Transverse colon (tissue), 4 donors: ENCODE data around the gene BEST2. TPM values are rescaled to one million over a fixed set of nuclear protein-coding genes. Genes with fewer than 3 reads are reported as not detected.

Source experiments
- DNase-seq: peaks from one replicate; pipeline ENCODE4 v3.0.0-alpha.2; 2019
- H3K27ac ChIP-seq, 4 donors: fragments of 200-600 bp; sonication (generic); 2 replicates each; pipeline ENCODE4 v1.5.1; 2016 to 2018; ENCODE audit warnings: inconsistent platforms in 4 of 4
- H3K27me3 ChIP-seq: fragments of 200-600 bp; sonication (generic); 2 replicates; pipeline ENCODE4 v1.5.1; 2017; ENCODE audit warnings: inconsistent platforms
- H3K36me3 ChIP-seq, 4 donors: fragments of 200-600 bp; sonication (generic); 2 replicates each; pipeline ENCODE4 v1.5.1; 2017 to 2019; ENCODE audit warnings: inconsistent platforms in 4 of 4
- H3K4me1 ChIP-seq, 4 donors: fragments of 200-600 bp; sonication (generic); 2 replicates each; pipeline ENCODE4 v1.5.1; 2017 to 2020; ENCODE audit warnings: inconsistent platforms in 4 of 4
- H3K4me3 ChIP-seq, 4 donors: fragments of 200-600 bp; sonication (generic); 1 replicate in 1 of 4; 2 replicates in 3 of 4; pipeline versions ENCODE4 v1.5.1 to v1.6.1; 2017 to 2019; ENCODE audit warnings: inconsistent platforms in 4 of 4
- H3K9me3 ChIP-seq, 2 donors: fragments of 200-600 bp; sonication (generic); 2 replicates each; pipeline ENCODE4 v1.5.1; 2017 to 2019; ENCODE audit warnings: inconsistent platforms in 2 of 2
- EP300 ChIP-seq: sonication (generic); formaldehyde crosslinking; IDR thresholded peaks from one replicate; pipeline ENCODE4 v1.6.1; 2017; ENCODE audit warnings: antibody characterized with exemption, low read depth
- POLR2A ChIP-seq: fragments of 450-650 bp; IDR thresholded peaks from one replicate; pipeline ENCODE4 v1.6.1; 2016; ENCODE audit warnings: antibody characterized with exemption, mild to moderate bottlenecking, moderate library complexity
- POLR2AphosphoS5 ChIP-seq, 3 donors: sonication (generic); formaldehyde crosslinking; IDR thresholded peaks; one replicate each; pipeline ENCODE4 v1.6.1; 2016; ENCODE audit warnings: antibody characterized with exemption in 3 of 3
- WGBS, 2 donors: methylation state at CpG; one replicate each; pipeline ENCODE4 v1.1.5; 2018; ENCODE audit warnings: low coverage in 1 of 2; 5-methylcytosine and 5-hydroxymethylcytosine counted together
- in situ Hi-C, 4 donors: fragments of 200-750 bp; cut with MboI; loops; one replicate each; pipeline versions ENCODE4 v1.15.0 to v1.15.1; 2017; ENCODE audit warnings: low sequenced_read_pairs in 3 of 4, low pct_ligation_motif_present in 1 of 4, low pct_unique_long_range_greater_than_20kb in 1 of 4
- intact Hi-C: fragments of 100-400 bp; cut with DNase I; formaldehyde crosslinking; loops from one replicate; pipeline ENCODE4 v1.15.1; 2023; ENCODE audit warnings: low total_unique reads
- total RNA-seq, 4 donors: library from RNA; depleted of rRNA; stranded (reverse); fragments of >200 nt; gene quantifications; one replicate each; pipeline ENCODE4 v1.1.0, GENCODE V29; 2016
- TF ChIP-seq, protein P1 (sequence below), 5 experiments: fragments of 200-600 bp in 3 of 5; fragments of 450-650 bp in 2 of 5; sonication (generic) in 3 of 5; IDR thresholded peaks; 1 replicate in 2 of 5; 2 replicates in 3 of 5; pipeline ENCODE4 v1.5.1; 2016 to 2017; ENCODE audit warnings: antibody characterized with exemption in 5 of 5, inconsistent platforms in 3 of 5, mild to moderate bottlenecking in 2 of 5, moderate library complexity in 1 of 5

Gene BEST2
- total RNA-seq, 4 donors from 2014 or later: 121 to 325 (median 141) TPM

DNA sequence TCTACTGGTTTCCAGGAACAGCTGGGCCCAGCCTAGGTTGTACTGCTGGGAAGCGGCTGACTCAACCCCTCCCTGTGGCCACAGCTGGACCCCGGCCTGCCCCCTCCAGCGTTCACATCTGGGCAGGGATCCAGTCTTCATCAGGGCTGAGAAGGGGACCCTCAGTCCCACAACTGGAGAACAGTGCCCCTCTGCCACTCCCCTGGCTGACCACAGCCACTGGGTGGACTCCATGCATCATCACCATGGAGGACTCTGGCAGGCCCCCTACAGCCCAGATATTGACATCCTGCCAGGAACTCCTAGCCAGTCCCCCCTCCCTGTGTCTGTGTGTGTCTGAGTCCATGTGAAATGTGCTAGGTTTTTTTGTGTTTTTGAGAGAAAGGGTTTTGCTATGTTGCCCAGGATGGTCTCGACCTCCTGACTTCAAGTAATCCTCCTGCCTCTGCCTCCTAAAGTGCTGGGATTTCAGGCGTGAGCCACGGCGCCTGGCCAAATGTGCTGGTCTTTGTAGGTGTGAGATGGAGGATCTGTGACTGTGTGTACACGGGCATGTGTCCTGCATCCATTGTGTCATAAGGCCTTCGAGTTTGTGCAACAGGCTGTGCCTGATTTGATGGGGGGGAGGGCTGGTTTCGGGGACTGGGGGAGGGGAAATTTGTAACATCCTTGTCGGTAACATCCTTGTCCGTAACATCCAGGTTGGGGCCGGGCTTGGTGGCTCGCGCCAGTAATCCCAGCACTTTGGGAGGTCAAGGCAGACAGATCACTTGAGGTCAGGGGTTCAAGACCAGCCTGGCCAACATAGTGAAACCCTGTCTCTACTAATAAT, 27.8 kb downstream of the BEST2 start:
- peak overlapping the region; percentile 91 to 94 (median 94) for H3K27ac ChIP-seq
- peak; percentile 46 for DNase-seq
- intact Hi-C loops: no loop called here
- H3K9me3 ChIP-seq: no peaks in the 10 kb centered on the region
- no peaks in the 10 kb centered on the region for H3K27me3 ChIP-seq
- H3K4me3 ChIP-seq: peak overlapping the region in 1 of 4 donors; percentile 59
- in situ Hi-C loops: no loop called here
- WGBS, 2 donors: 61% methylated on average over 14 of the region's 15 CpGs; no CpG with 5 or more reads in 1 of the 2 donors
- no peaks in the 10 kb centered on the region for H3K36me3 ChIP-seq
- peaks cover 25 to 63% (median 53%) of the 10 kb centered on the region in 4 donors for H3K4me1 ChIP-seq
- TF ChIP-seq POLR2AphosphoS5 (IDR thresholded peaks at IDR 0.05): peak; percentile 20 to 62 (median 29)
- TF ChIP-seq EP300: no peak

DNA sequence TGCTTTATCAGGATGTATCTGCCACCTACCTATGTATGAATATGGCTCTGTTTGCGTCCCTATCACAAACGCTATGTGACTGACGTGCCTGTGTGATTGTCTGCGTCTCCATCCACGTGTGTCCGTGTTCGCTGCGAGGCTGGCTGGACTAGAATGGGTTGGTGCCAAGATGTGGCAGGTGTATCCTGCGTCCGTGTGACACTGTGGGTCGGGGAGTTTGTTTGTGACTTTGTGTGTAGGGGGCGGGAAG, 30.5 kb downstream of the BEST2 start:
- Histone ChIP-seq H3K4me1 (peaks cover 41 to 78% (median 67%) of the 10 kb centered on the region in 4 donors), H3K27ac (peak overlapping the region; percentile 97 to 99 (median 98)), H3K27me3 (no peaks in the 10 kb centered on the region), H3K9me3 (no peaks in the 10 kb centered on the region), H3K4me3 (peak overlapping the region; percentile 27 to 50 (median 36)), H3K36me3 (no peaks in the 10 kb centered on the region)
- TF ChIP-seq POLR2A: no peak
- no peak for TF ChIP-seq POLR2AphosphoS5 (IDR thresholded peaks at IDR 0.05)
- TF ChIP-seq EP300: no peak
- intact Hi-C loops (loop anchor here (10.0 kb wide), 1 partner anchor 373 kb away; the partner anchor contains the start of genes IER2 and STX10), in situ Hi-C loops (no loop called here)
- DNase-seq: no peak
- WGBS, 2 donors: 1% methylated on average over 12 of the region's 12 CpGs; no CpG with 5 or more reads in 1 of the 2 donors

DNA sequence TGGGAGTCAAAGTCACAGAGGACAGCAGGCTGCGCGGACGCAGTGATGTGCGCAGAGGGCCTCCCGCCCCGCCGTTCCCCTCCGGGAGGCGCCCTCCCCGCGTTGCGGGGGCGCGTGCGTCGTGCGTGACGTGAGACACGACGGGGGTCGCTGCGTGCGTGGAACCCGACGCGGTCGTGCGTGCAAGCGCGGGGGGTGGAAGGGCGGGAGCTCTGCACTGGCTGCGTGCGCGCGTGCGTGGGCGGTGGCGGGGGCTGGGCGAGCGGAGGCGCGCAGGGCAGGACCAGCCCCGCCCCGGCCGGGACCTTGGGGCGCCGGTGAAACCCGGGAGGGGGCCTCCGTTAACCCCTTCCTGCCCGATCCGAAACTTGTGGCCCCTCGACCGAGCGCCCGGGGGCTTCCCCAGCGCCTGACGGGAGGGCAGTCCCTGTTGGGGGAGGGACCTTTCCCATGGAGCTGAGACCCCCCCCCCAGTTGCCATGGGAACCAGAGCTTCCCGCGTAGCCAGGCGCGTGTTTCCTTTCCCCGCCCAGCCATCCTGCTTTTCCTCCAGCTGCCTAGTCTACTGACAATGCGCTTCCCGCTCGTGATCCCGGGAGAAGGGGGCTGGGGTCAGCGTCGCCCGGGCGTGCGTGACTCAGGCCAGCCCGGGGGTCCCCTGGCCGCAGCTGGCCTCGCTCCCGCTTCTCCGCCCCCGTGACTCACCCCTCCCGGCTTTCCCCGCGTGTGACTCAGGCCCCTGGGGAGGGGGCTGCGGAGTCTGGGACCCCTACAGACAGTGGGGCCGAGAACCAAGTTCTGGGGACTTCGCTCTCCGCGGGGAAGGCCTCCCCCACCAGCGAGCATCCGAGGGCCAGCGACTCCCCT, 31.1 kb downstream of the BEST2 start:
- H3K36me3 ChIP-seq: no peaks in the 10 kb centered on the region
- intact Hi-C loops: loop anchor here (10.0 kb wide), 1 partner anchor 372 kb away; the partner anchor contains the start of genes IER2 and STX10
- no peaks in the 10 kb centered on the region for H3K27me3 ChIP-seq
- in situ Hi-C loops: no loop called here
- H3K27ac ChIP-seq: peak overlapping the region; percentile 97 to 99 (median 98)
- 1% methylated on average over 39 of the region's 88 CpGs; no CpG with 5 or more reads in 1 of the 2 donors for WGBS, 2 donors
- TF ChIP-seq POLR2A (peak; percentile 79), EP300 (peak; percentile 98), POLR2AphosphoS5 (IDR thresholded peaks at IDR 0.05) (peak; percentile 87 to 91 (median 91))
- TF ChIP-seq, protein P1, sequence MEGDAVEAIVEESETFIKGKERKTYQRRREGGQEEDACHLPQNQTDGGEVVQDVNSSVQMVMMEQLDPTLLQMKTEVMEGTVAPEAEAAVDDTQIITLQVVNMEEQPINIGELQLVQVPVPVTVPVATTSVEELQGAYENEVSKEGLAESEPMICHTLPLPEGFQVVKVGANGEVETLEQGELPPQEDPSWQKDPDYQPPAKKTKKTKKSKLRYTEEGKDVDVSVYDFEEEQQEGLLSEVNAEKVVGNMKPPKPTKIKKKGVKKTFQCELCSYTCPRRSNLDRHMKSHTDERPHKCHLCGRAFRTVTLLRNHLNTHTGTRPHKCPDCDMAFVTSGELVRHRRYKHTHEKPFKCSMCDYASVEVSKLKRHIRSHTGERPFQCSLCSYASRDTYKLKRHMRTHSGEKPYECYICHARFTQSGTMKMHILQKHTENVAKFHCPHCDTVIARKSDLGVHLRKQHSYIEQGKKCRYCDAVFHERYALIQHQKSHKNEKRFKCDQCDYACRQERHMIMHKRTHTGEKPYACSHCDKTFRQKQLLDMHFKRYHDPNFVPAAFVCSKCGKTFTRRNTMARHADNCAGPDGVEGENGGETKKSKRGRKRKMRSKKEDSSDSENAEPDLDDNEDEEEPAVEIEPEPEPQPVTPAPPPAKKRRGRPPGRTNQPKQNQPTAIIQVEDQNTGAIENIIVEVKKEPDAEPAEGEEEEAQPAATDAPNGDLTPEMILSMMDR (IDR thresholded peaks at IDR 0.05): peak in 2 of 5 experiments; percentile 9 to 11
- H3K4me1 ChIP-seq: peaks cover 43 to 78% (median 68%) of the 10 kb centered on the region in 4 donors
- no peaks in the 10 kb centered on the region for H3K9me3 ChIP-seq
- peak; percentile 90 for DNase-seq
- peak overlapping the region; percentile 27 to 50 (median 36) for H3K4me3 ChIP-seq

DNA sequence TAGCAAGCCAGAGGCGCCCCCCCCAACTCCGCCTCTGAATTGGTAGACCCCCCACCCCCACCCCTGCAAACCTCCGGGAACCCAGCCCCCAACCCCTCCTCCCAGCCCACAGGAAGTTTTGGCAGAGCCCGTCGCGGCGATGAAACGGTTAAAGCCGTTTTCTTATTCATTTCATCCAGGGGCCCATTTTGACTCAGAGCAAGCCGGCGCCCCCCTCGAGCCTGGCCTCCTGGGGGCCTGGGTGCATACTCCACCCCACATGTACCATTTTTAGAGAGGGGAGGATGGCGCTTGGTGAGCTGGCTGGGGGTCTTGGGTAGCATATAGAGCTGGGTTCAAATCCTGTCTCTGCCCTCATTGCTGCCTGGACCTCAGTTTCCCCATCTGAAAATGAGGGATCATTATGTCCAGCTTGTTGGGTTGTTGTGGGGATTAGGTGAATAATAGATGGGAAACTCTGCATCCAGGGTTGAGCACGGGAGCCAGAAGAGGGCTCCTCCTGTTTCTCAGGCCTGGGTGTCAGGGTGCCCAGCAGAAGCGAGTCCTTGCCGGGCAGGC, 31.8 kb downstream of the BEST2 start:
- no peak for TF ChIP-seq POLR2AphosphoS5 (IDR thresholded peaks at IDR 0.05)
- TF ChIP-seq, protein P1 (IDR thresholded peaks at IDR 0.05): no peak
- TF ChIP-seq POLR2A: no peak
- TF ChIP-seq EP300: no peak
- H3K4me1 ChIP-seq: peaks cover 50 to 81% (median 73%) of the 10 kb centered on the region in 4 donors
- intact Hi-C loops (loop anchor here (10.0 kb wide), 1 partner anchor 371 kb away; the partner anchor contains the start of genes IER2 and STX10), in situ Hi-C loops (no loop called here)
- 6 to 20% methylated on average over 1 to 12 of the region's 16 CpGs for WGBS, 2 donors
- no peaks in the 10 kb centered on the region for H3K36me3 ChIP-seq
- peak overlapping the region; percentile 97 to 99 (median 98) for H3K27ac ChIP-seq
- H3K27me3 ChIP-seq: no peaks in the 10 kb centered on the region
- no peaks in the 10 kb centered on the region for H3K9me3 ChIP-seq
- H3K4me3 ChIP-seq: peak overlapping the region in 2 of 4 donors; percentile 46 to 50
- no peak for DNase-seq
